DMS 273 (cell line): ENCODE data around the gene SCUBE2.

Source experiments
- DNase-seq: peaks from one replicate; lab custom pipeline; 2025; ENCODE audit not compliant: unreplicated experiment; lab: John Stamatoyannopoulos, UW

The SCUBE2 gene

GRCh38 chr11:8971924-8972316 lies 119.5 kb downstream of the SCUBE2 start:
- DNase-seq, result no peak

DNA sequence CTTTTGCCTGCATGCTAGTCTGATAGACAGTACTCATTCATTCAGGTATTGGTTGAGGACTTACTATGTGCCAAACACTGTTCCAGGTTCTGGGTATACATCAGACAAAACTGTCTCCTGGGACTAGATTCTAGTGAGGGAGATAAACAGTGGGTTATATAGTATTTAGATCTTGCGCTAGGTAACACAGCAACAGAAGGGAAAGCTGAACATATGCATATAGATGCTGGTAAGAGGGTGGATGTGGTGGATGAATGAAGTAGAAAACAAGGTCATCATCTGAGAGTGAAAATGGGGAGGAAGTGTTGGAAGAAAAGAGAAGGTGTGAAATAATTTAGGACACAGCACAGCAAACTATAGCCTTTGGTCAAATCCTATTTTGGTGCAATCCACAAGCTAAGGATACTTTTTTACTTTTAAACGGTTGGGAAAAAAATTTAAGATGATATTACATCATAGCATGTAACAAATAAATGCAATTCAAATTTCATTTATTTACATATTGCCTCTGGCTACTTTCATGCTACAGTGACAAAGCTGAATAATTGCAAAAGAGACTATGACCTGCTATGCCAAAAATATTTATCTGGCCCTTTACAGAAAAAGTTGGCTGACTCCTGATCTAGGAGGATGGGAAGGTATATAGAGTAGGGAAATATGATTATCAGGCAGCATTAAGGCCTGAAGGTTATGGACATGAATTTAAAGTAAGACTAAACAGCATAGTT lies 120.0 kb downstream of the SCUBE2 start:
- no peak for DNase-seq
